Stimulated activated naive B cell treated with anti-CD40 and anti-IgM and Interleukin-4, amounts not matched to agents 10 μg/mL and 1 μg/mL and 100 μg/mL, for 72 hours (primary cell): ENCODE data around the gene FHIT.

Experiments
- ATAC-seq, 2 donors: fragments of 150-1000 bp; cut with Tn5 transposase; replicated peaks; 2 replicates each; pipeline ENCODE4 v1.10.0; 2021; ENCODE audit warnings: moderate library complexity in 1 of 2
- DNase-seq: peaks from one replicate; pipeline ENCODE4 v3.0.0; 2021
- H3K27ac Mint-ChIP-seq: one replicate; pipeline ENCODE4 v1.8.0; 2022; ENCODE audit warnings: mild to moderate bottlenecking, mixed read lengths
- H3K27me3 Mint-ChIP-seq, 2 donors: one replicate each; pipeline ENCODE4 v1.8.0; 2022; ENCODE audit warnings: mixed read lengths in 2 of 2
- H3K36me3 Mint-ChIP-seq, 2 donors: one replicate each; pipeline ENCODE4 v1.8.0; 2022; ENCODE audit warnings: mixed read lengths in 2 of 2, mild to moderate bottlenecking in 1 of 2
- H3K4me1 Mint-ChIP-seq, 2 donors: one replicate each; pipeline ENCODE4 v1.8.0; 2022; ENCODE audit warnings: mixed read lengths in 2 of 2, mild to moderate bottlenecking in 1 of 2
- H3K4me3 Mint-ChIP-seq, 2 donors: one replicate each; pipeline ENCODE4 v1.8.0; 2022; ENCODE audit warnings: mild to moderate bottlenecking in 2 of 2, mixed read lengths in 2 of 2, moderate library complexity in 1 of 2
- H3K9me3 Mint-ChIP-seq, 2 donors: one replicate each; pipeline ENCODE4 v1.8.0; 2022; ENCODE audit warnings: mixed read lengths in 2 of 2, mild to moderate bottlenecking in 1 of 2

Gene FHIT

GRCh38 chr3:59764171-59764570 is 1487.1 kb downstream of the FHIT start:
- no peaks in the 10 kb centered on the region for H3K36me3 Mint-ChIP-seq
- no peak overlapping the region for H3K4me3 Mint-ChIP-seq

GRCh38 chr3:59762941-59763340 is 1488.3 kb downstream of the FHIT start:
- Mint-ChIP-seq H3K36me3 (no peaks in the 10 kb centered on the region), H3K9me3 (no peaks in the 10 kb centered on the region)

More at GRCh38 chr3:59764171-59764570, 1487.1 kb downstream of the FHIT start:
- Mint-ChIP-seq H3K27me3 (no peaks in the 10 kb centered on the region), H3K27ac (no peak overlapping the region), H3K4me1 (peaks cover 1 to 5% of the 10 kb centered on the region in 2 donors), H3K9me3 (no peaks in the 10 kb centered on the region)
- ATAC-seq (no peak), DNase-seq (no peak)

GRCh38 chr3:59759298-59760031 is 1491.8 kb downstream of the FHIT start:
- Mint-ChIP-seq H3K27ac (no peak overlapping the region), H3K4me3 (no peak overlapping the region), H3K27me3 (no peaks in the 10 kb centered on the region), H3K36me3 (no peaks in the 10 kb centered on the region), H3K4me1 (peaks cover 8 to 11% of the 10 kb centered on the region in 2 donors), H3K9me3 (no peaks in the 10 kb centered on the region)
- DNase-seq (no peak), ATAC-seq (peak in 1 of 2 donors; percentile 38)

More at GRCh38 chr3:59762941-59763340, 1488.3 kb downstream of the FHIT start:
- DNase-seq = no peak
- H3K4me1 Mint-ChIP-seq = peaks cover 8 to 11% of the 10 kb centered on the region in 2 donors
- ATAC-seq = no peak
- H3K27me3 Mint-ChIP-seq = no peaks in the 10 kb centered on the region
- H3K4me3 Mint-ChIP-seq = no peak overlapping the region
- H3K27ac Mint-ChIP-seq = no peak overlapping the region

GRCh38 chr3:59758672-59759071 is 1492.6 kb downstream of the FHIT start:
- H3K4me3 Mint-ChIP-seq = no peak overlapping the region
- peak overlapping the region; percentile 3 for H3K27ac Mint-ChIP-seq
- DNase-seq (no peak), ATAC-seq (no peak)
- no peaks in the 10 kb centered on the region for H3K36me3 Mint-ChIP-seq
- peaks cover 8 to 11% of the 10 kb centered on the region in 2 donors for H3K4me1 Mint-ChIP-seq
- H3K9me3 Mint-ChIP-seq = no peaks in the 10 kb centered on the region
- no peaks in the 10 kb centered on the region for H3K27me3 Mint-ChIP-seq

GRCh38 chr3:59756934-59757333 is 1494.3 kb downstream of the FHIT start:
- Mint-ChIP-seq H3K27ac (no peak overlapping the region), H3K27me3 (no peaks in the 10 kb centered on the region), H3K36me3 (no peaks in the 10 kb centered on the region), H3K4me1 (peaks cover 11 to 16% of the 10 kb centered on the region in 2 donors), H3K9me3 (no peaks in the 10 kb centered on the region), H3K4me3 (no peak overlapping the region)
- ATAC-seq (no peak), DNase-seq (no peak)

- Mint-ChIP-seq H3K9me3 (no peaks in the 10 kb centered on the region), H3K4me1 (peaks cover 7 to 28% of the 10 kb centered on the region in 2 donors), H3K4me3 (no peak overlapping the region), H3K27me3 (no peaks in the 10 kb centered on the region), H3K36me3 (peaks cover 3% of the 10 kb centered on the region in 2 donors), H3K27ac (no peak overlapping the region)
- no peak for ATAC-seq
- DNase-seq = no peak
Observed at GRCh38 chr3:59754456-59755129, 1496.7 kb downstream of the FHIT start.

GRCh38 chr3:59753808-59754450 is 1497.3 kb downstream of the FHIT start:
- Mint-ChIP-seq H3K4me1 (peaks cover 3 to 24% of the 10 kb centered on the region in 2 donors), H3K27me3 (no peaks in the 10 kb centered on the region), H3K4me3 (no peak overlapping the region), H3K36me3 (peaks cover 3% of the 10 kb centered on the region in 2 donors), H3K9me3 (no peaks in the 10 kb centered on the region), H3K27ac (no peak overlapping the region)
- no peak for ATAC-seq
- DNase-seq = no peak

- Mint-ChIP-seq H3K36me3 (peaks cover 3% of the 10 kb centered on the region in 2 donors), H3K4me3 (no peak overlapping the region), H3K4me1 (peaks cover 0 to 25% of the 10 kb centered on the region in 2 donors), H3K9me3 (no peaks in the 10 kb centered on the region), H3K27ac (no peak overlapping the region), H3K27me3 (no peaks in the 10 kb centered on the region)
- DNase-seq (no peak), ATAC-seq (peak; percentile 52 to 55)
Observed at GRCh38 chr3:59752925-59753324, 1498.3 kb downstream of the FHIT start.

GRCh38 chr3:59751606-59752005 is 1499.6 kb downstream of the FHIT start:
- Mint-ChIP-seq H3K4me3 (no peak overlapping the region), H3K27ac (no peak overlapping the region)

GRCh38 chr3:59750391-59750790 is 1500.9 kb downstream of the FHIT start:
- no peaks in the 10 kb centered on the region for H3K9me3 Mint-ChIP-seq
- no peaks in the 10 kb centered on the region for H3K27me3 Mint-ChIP-seq
- DNase-seq (no peak), ATAC-seq (peak in 1 of 2 donors; percentile 39)
- H3K4me1 Mint-ChIP-seq = peaks cover 0 to 25% of the 10 kb centered on the region in 2 donors
- no peak overlapping the region for H3K27ac Mint-ChIP-seq
- peaks cover 3 to 6% of the 10 kb centered on the region in 2 donors for H3K36me3 Mint-ChIP-seq
- no peak overlapping the region for H3K4me3 Mint-ChIP-seq

More at GRCh38 chr3:59751606-59752005, 1499.6 kb downstream of the FHIT start:
- no peak for DNase-seq
- Mint-ChIP-seq H3K27me3 (no peaks in the 10 kb centered on the region), H3K9me3 (no peaks in the 10 kb centered on the region), H3K4me1 (peaks cover 0 to 25% of the 10 kb centered on the region in 2 donors), H3K36me3 (peaks cover 3 to 6% of the 10 kb centered on the region in 2 donors)
- no peak for ATAC-seq

GRCh38 chr3:59749291-59749690 is 1502.0 kb downstream of the FHIT start:
- peaks cover 3 to 6% of the 10 kb centered on the region in 2 donors for H3K36me3 Mint-ChIP-seq

GRCh38 chr3:59746585-59746984 is 1504.7 kb downstream of the FHIT start:
- Mint-ChIP-seq H3K4me1 (peaks cover 0 to 13% of the 10 kb centered on the region in 2 donors), H3K4me3 (no peak overlapping the region), H3K36me3 (peaks cover 0 to 3% of the 10 kb centered on the region in 2 donors), H3K9me3 (no peaks in the 10 kb centered on the region), H3K27me3 (no peaks in the 10 kb centered on the region), H3K27ac (no peak overlapping the region)
- DNase-seq (no peak), ATAC-seq (no peak)

More at GRCh38 chr3:59749291-59749690, 1502.0 kb downstream of the FHIT start:
- Mint-ChIP-seq H3K4me1 (peaks cover 0 to 25% of the 10 kb centered on the region in 2 donors), H3K27ac (no peak overlapping the region), H3K4me3 (no peak overlapping the region), H3K9me3 (no peaks in the 10 kb centered on the region), H3K27me3 (no peaks in the 10 kb centered on the region)
- DNase-seq (no peak), ATAC-seq (no peak)

- Mint-ChIP-seq H3K36me3 (no peaks in the 10 kb centered on the region), H3K4me3 (no peak overlapping the region), H3K9me3 (no peaks in the 10 kb centered on the region), H3K27me3 (no peaks in the 10 kb centered on the region), H3K4me1 (peaks cover 7 to 21% of the 10 kb centered on the region in 2 donors), H3K27ac (no peak overlapping the region)
- ATAC-seq (no peak), DNase-seq (no peak)
Observed at GRCh38 chr3:59737241-59737640, 1514.0 kb downstream of the FHIT start.

GRCh38 chr3:59734061-59734460 is 1517.2 kb downstream of the FHIT start:
- no peaks in the 10 kb centered on the region for H3K36me3 Mint-ChIP-seq
- no peak overlapping the region for H3K4me3 Mint-ChIP-seq
- H3K9me3 Mint-ChIP-seq = no peaks in the 10 kb centered on the region
- H3K27ac Mint-ChIP-seq = no peak overlapping the region
- H3K4me1 Mint-ChIP-seq = peaks cover 16 to 37% of the 10 kb centered on the region in 2 donors
- ATAC-seq (no peak), DNase-seq (no peak)
- no peaks in the 10 kb centered on the region for H3K27me3 Mint-ChIP-seq
